GM12891 (cell line): Measurements from ENCODE around the gene MYO1D.

Experiments
- POLR2A ChIP-seq: IDR thresholded peaks from 2 replicates; pipeline ENCODE4 v1.6.1; 2011; ENCODE audit warnings: low read depth, low read length, control low read depth
- POLR2AphosphoS5 ChIP-seq: IDR thresholded peaks from 2 replicates; pipeline ENCODE4 v1.6.1; 2011; ENCODE audit warnings: low read depth, low read length, control low read depth
- TAF1 ChIP-seq: IDR thresholded peaks from 2 replicates; pipeline ENCODE4 v1.6.1; 2011; ENCODE audit warnings: low read depth, low read length, control low read depth

- TF ChIP-seq POLR2A, result no peak
- no peak for TF ChIP-seq TAF1
- no peak for TF ChIP-seq POLR2AphosphoS5
Measured at GRCh38 chr17:32882734-32883133, 5.8 kb upstream of the MYO1D start.
